ENCODE data around the gene TEAD1. TPM values are rescaled to one million over a fixed set of nuclear protein-coding genes. Genes with fewer than 3 reads are reported as not detected.

Gene TEAD1
- total RNA-seq, 1 experiment from 2014 or later = not detected

- H3K4me1 ChIP-seq (ENCODE audit: low read length) = no peaks in the 10 kb centered on the region
- no peak overlapping the region for H2AFZ ChIP-seq (ENCODE audit: low read length)
- H3K9me3 ChIP-seq (ENCODE audit: low read length) = no peaks in the 10 kb centered on the region
- no peak overlapping the region for H3K4me2 ChIP-seq (ENCODE audit: low read depth, low read length, poor library complexity, severe bottlenecking)
- no peak overlapping the region for H3K4me3 ChIP-seq (ENCODE audit: low read length)
- no peak overlapping the region for H3K9ac ChIP-seq (ENCODE audit: low read length)
- H3K79me2 ChIP-seq (ENCODE audit: low read length) = no peaks in the 10 kb centered on the region
- no peak overlapping the region for H3K27ac ChIP-seq (ENCODE audit: low read length)
- H3K27me3 ChIP-seq (ENCODE audit: low read length) = no peaks in the 10 kb centered on the region
- no peaks in the 10 kb centered on the region for H4K20me1 ChIP-seq (ENCODE audit: insufficient read depth, low read depth, low read length)
- H3K9me2 ChIP-seq (replicated peaks; ENCODE audit: insufficient read depth, low read length) = no peaks in the 10 kb centered on the region
- H3K36me3 ChIP-seq (ENCODE audit: insufficient read depth, low read length) = no peaks in the 10 kb centered on the region
- DNase-seq = no peak
Observed at GRCh38 chr11:12853325-12853651, 179.1 kb downstream of the TEAD1 start.

GRCh38 chr11:12853652-12854296 lies 179.6 kb downstream of the TEAD1 start:
- Histone ChIP-seq H3K27me3 (ENCODE audit: low read length) (no peaks in the 10 kb centered on the region), H3K9ac (ENCODE audit: low read length) (no peak overlapping the region), H3K9me3 (ENCODE audit: low read length) (no peaks in the 10 kb centered on the region), H2AFZ (ENCODE audit: low read length) (no peak overlapping the region), H3K4me3 (ENCODE audit: low read length) (no peak overlapping the region), H3K27ac (ENCODE audit: low read length) (no peak overlapping the region), H3K79me2 (ENCODE audit: low read length) (no peaks in the 10 kb centered on the region), H3K36me3 (ENCODE audit: insufficient read depth, low read length) (no peaks in the 10 kb centered on the region), H3K4me1 (ENCODE audit: low read length) (no peaks in the 10 kb centered on the region), H4K20me1 (ENCODE audit: insufficient read depth, low read depth, low read length) (no peaks in the 10 kb centered on the region), H3K4me2 (ENCODE audit: low read depth, low read length, poor library complexity, severe bottlenecking) (no peak overlapping the region), H3K9me2 (replicated peaks; ENCODE audit: insufficient read depth, low read length) (no peaks in the 10 kb centered on the region)
- no peak for DNase-seq

- no peaks in the 10 kb centered on the region for H3K79me2 ChIP-seq (ENCODE audit: low read length)
- no peak overlapping the region for H3K4me3 ChIP-seq (ENCODE audit: low read length)
- no peak overlapping the region for H3K9ac ChIP-seq (ENCODE audit: low read length)
- no peak overlapping the region for H2AFZ ChIP-seq (ENCODE audit: low read length)
- no peaks in the 10 kb centered on the region for H4K20me1 ChIP-seq (ENCODE audit: insufficient read depth, low read depth, low read length)
- no peaks in the 10 kb centered on the region for H3K9me2 ChIP-seq (replicated peaks; ENCODE audit: insufficient read depth, low read length)
- H3K9me3 ChIP-seq (ENCODE audit: low read length) = no peaks in the 10 kb centered on the region
- DNase-seq = peak; percentile 31
- H3K36me3 ChIP-seq (ENCODE audit: insufficient read depth, low read length) = no peaks in the 10 kb centered on the region
- no peak overlapping the region for H3K27ac ChIP-seq (ENCODE audit: low read length)
- H3K4me1 ChIP-seq (ENCODE audit: low read length) = no peaks in the 10 kb centered on the region
- no peak overlapping the region for H3K4me2 ChIP-seq (ENCODE audit: low read depth, low read length, poor library complexity, severe bottlenecking)
- no peaks in the 10 kb centered on the region for H3K27me3 ChIP-seq (ENCODE audit: low read length)
Observed at GRCh38 chr11:12854297-12854661, 180.1 kb downstream of the TEAD1 start.

- Histone ChIP-seq H3K27me3 (ENCODE audit: low read length) (no peaks in the 10 kb centered on the region), H3K9ac (ENCODE audit: low read length) (no peak overlapping the region), H3K4me3 (ENCODE audit: low read length) (no peak overlapping the region), H4K20me1 (ENCODE audit: insufficient read depth, low read depth, low read length) (no peaks in the 10 kb centered on the region), H2AFZ (ENCODE audit: low read length) (no peak overlapping the region), H3K79me2 (ENCODE audit: low read length) (no peaks in the 10 kb centered on the region), H3K36me3 (ENCODE audit: insufficient read depth, low read length) (no peaks in the 10 kb centered on the region), H3K27ac (ENCODE audit: low read length) (no peak overlapping the region), H3K4me1 (ENCODE audit: low read length) (no peaks in the 10 kb centered on the region), H3K9me3 (ENCODE audit: low read length) (no peaks in the 10 kb centered on the region), H3K9me2 (replicated peaks; ENCODE audit: insufficient read depth, low read length) (no peaks in the 10 kb centered on the region), H3K4me2 (ENCODE audit: low read depth, low read length, poor library complexity, severe bottlenecking) (no peak overlapping the region)
- DNase-seq = no peak
Observed at GRCh38 chr11:12854829-12855228, 180.6 kb downstream of the TEAD1 start.

GRCh38 chr11:12856338-12856737 lies 182.1 kb downstream of the TEAD1 start:
- no peak overlapping the region for H2AFZ ChIP-seq (ENCODE audit: low read length)
- no peak for DNase-seq
- no peaks in the 10 kb centered on the region for H3K79me2 ChIP-seq (ENCODE audit: low read length)
- H3K9me3 ChIP-seq (ENCODE audit: low read length) = no peaks in the 10 kb centered on the region
- no peak overlapping the region for H3K4me3 ChIP-seq (ENCODE audit: low read length)
- no peaks in the 10 kb centered on the region for H4K20me1 ChIP-seq (ENCODE audit: insufficient read depth, low read depth, low read length)
- no peak overlapping the region for H3K9ac ChIP-seq (ENCODE audit: low read length)
- no peak overlapping the region for H3K27ac ChIP-seq (ENCODE audit: low read length)
- H3K4me2 ChIP-seq (ENCODE audit: low read depth, low read length, poor library complexity, severe bottlenecking) = no peak overlapping the region
- no peaks in the 10 kb centered on the region for H3K27me3 ChIP-seq (ENCODE audit: low read length)
- H3K9me2 ChIP-seq (replicated peaks; ENCODE audit: insufficient read depth, low read length) = no peaks in the 10 kb centered on the region
- H3K4me1 ChIP-seq (ENCODE audit: low read length) = no peaks in the 10 kb centered on the region
- no peaks in the 10 kb centered on the region for H3K36me3 ChIP-seq (ENCODE audit: insufficient read depth, low read length)

DNA sequence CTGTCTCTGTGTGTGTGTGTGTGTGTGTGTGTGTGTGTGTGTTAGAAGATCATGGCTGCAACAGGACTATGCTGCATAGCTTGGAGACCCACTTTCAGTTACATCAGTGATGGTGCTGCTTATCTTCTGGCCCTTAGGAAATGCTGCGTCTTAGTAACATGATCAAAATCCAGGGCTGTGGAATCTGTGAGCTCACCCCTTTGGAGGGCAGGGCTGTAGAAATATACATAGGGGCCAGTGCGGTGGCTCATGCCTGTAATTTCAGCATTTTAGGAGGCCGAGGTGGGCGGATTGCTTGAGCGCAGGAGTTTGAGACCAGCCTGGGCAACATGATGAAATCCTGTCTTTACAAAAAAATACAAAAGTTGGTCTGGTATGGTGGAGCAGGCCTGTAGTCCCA lies 183.4 kb downstream of the TEAD1 start:
- Histone ChIP-seq H3K9me3 (ENCODE audit: low read length) (no peaks in the 10 kb centered on the region), H3K4me3 (ENCODE audit: low read length) (no peak overlapping the region), H3K4me2 (ENCODE audit: low read depth, low read length, poor library complexity, severe bottlenecking) (no peak overlapping the region), H3K27ac (ENCODE audit: low read length) (no peak overlapping the region), H3K27me3 (ENCODE audit: low read length) (no peaks in the 10 kb centered on the region), H3K36me3 (ENCODE audit: insufficient read depth, low read length) (no peaks in the 10 kb centered on the region), H2AFZ (ENCODE audit: low read length) (no peak overlapping the region), H3K4me1 (ENCODE audit: low read length) (no peaks in the 10 kb centered on the region), H4K20me1 (ENCODE audit: insufficient read depth, low read depth, low read length) (no peaks in the 10 kb centered on the region), H3K79me2 (ENCODE audit: low read length) (no peaks in the 10 kb centered on the region), H3K9ac (ENCODE audit: low read length) (no peak overlapping the region), H3K9me2 (replicated peaks; ENCODE audit: insufficient read depth, low read length) (no peaks in the 10 kb centered on the region)
- no peak for DNase-seq

- DNase-seq = no peak
- no peaks in the 10 kb centered on the region for H3K36me3 ChIP-seq (ENCODE audit: insufficient read depth, low read length)
- no peak overlapping the region for H3K27ac ChIP-seq (ENCODE audit: low read length)
- H3K27me3 ChIP-seq (ENCODE audit: low read length) = no peaks in the 10 kb centered on the region
- H3K4me2 ChIP-seq (ENCODE audit: low read depth, low read length, poor library complexity, severe bottlenecking) = no peak overlapping the region
- H3K4me3 ChIP-seq (ENCODE audit: low read length) = no peak overlapping the region
- H3K9me2 ChIP-seq (replicated peaks; ENCODE audit: insufficient read depth, low read length) = no peaks in the 10 kb centered on the region
- H3K9ac ChIP-seq (ENCODE audit: low read length) = no peak overlapping the region
- H3K4me1 ChIP-seq (ENCODE audit: low read length) = no peaks in the 10 kb centered on the region
- no peaks in the 10 kb centered on the region for H4K20me1 ChIP-seq (ENCODE audit: insufficient read depth, low read depth, low read length)
- no peaks in the 10 kb centered on the region for H3K9me3 ChIP-seq (ENCODE audit: low read length)
- H2AFZ ChIP-seq (ENCODE audit: low read length) = no peak overlapping the region
- no peaks in the 10 kb centered on the region for H3K79me2 ChIP-seq (ENCODE audit: low read length)
Observed at GRCh38 chr11:12859872-12860657, 185.8 kb downstream of the TEAD1 start.

- Histone ChIP-seq H4K20me1 (ENCODE audit: insufficient read depth, low read depth, low read length) (no peaks in the 10 kb centered on the region), H3K79me2 (ENCODE audit: low read length) (no peaks in the 10 kb centered on the region), H3K9me2 (replicated peaks; ENCODE audit: insufficient read depth, low read length) (no peaks in the 10 kb centered on the region), H3K27ac (ENCODE audit: low read length) (no peak overlapping the region), H3K9ac (ENCODE audit: low read length) (no peak overlapping the region), H3K4me2 (ENCODE audit: low read depth, low read length, poor library complexity, severe bottlenecking) (no peak overlapping the region), H2AFZ (ENCODE audit: low read length) (no peak overlapping the region), H3K27me3 (ENCODE audit: low read length) (no peaks in the 10 kb centered on the region), H3K4me1 (ENCODE audit: low read length) (no peaks in the 10 kb centered on the region), H3K4me3 (ENCODE audit: low read length) (no peak overlapping the region), H3K9me3 (ENCODE audit: low read length) (no peaks in the 10 kb centered on the region), H3K36me3 (ENCODE audit: insufficient read depth, low read length) (no peaks in the 10 kb centered on the region)
- DNase-seq = no peak
Observed at GRCh38 chr11:12860827-12861226, 186.6 kb downstream of the TEAD1 start.

All from Karpas-422 (cell line).